HepG2 (cell line): Measurements from ENCODE around the gene RAPGEFL1. TPM values are rescaled to one million over a fixed set of nuclear protein-coding genes. Genes with fewer than 3 reads are reported as not detected.
A peak's percentile ranks its signal among the peaks of the same experiment; 100 is the strongest.

ENCODE experiments used
- BCL6 ChIP-seq: IDR thresholded peaks from 2 replicates; pipeline ENCODE4 v1.6.1; 2016; ENCODE audit warnings: missing genetic modification reagents, missing compliant biosample characterization
- CEBPZ ChIP-seq: IDR thresholded peaks from 2 replicates; pipeline ENCODE4 v1.6.1; 2012; ENCODE audit warnings: low read length, improper control_type of control experiment
- CHD4 ChIP-seq: fragments of 200-600 bp; sonication (generic); IDR thresholded peaks from 2 replicates; pipeline ENCODE4 v1.7.0; 2017; ENCODE audit warnings: mild to moderate bottlenecking, low read length, borderline replicate concordance
- ELF3 ChIP-seq: IDR thresholded peaks from 2 replicates; pipeline ENCODE4 v1.6.1; 2016; ENCODE audit warnings: missing genetic modification reagents, missing compliant biosample characterization
- FOXK1 ChIP-seq: sonication (generic); formaldehyde crosslinking; IDR thresholded peaks from 2 replicates; pipeline ENCODE4 v1.4.0; 2020; ENCODE audit warnings: low read depth, missing genetic modification reagents, borderline replicate concordance
- MTF1 ChIP-seq: sonication (generic); formaldehyde crosslinking; IDR thresholded peaks from 2 replicates; pipeline ENCODE4 v1.5.0; 2020; ENCODE audit warnings: missing genetic modification reagents
- MXD4 ChIP-seq: IDR thresholded peaks from 2 replicates; pipeline ENCODE4 v1.6.1; 2016; ENCODE audit warnings: mild to moderate bottlenecking, missing biosample characterization, missing genetic modification reagents
- PCBP2 ChIP-seq: fragments of 200-400 bp; formaldehyde crosslinking; optimal IDR thresholded peaks from 2 replicates; pipeline ENCODE3; 2018; ENCODE audit warnings: low read length, low read depth; ENCODE audit not compliant: poor library complexity, severe bottlenecking
- PHF20 ChIP-seq: sonication (generic); formaldehyde crosslinking; IDR thresholded peaks from 2 replicates; pipeline ENCODE4 v1.5.0; 2020; ENCODE audit warnings: mild to moderate bottlenecking, missing genetic modification reagents
- RBAK ChIP-seq: sonication (generic); formaldehyde crosslinking; IDR thresholded peaks from 2 replicates; pipeline ENCODE4 v1.5.1; 2020; ENCODE audit warnings: mild to moderate bottlenecking, missing genetic modification reagents
- SETDB1 ChIP-seq: sonication (generic); formaldehyde crosslinking; IDR thresholded peaks from 2 replicates; pipeline ENCODE4 v1.5.1; 2020; ENCODE audit warnings: missing genetic modification reagents, mild to moderate bottlenecking, borderline replicate concordance
- SOX5 ChIP-seq: IDR thresholded peaks from 2 replicates; pipeline ENCODE4 v1.6.1; 2016; ENCODE audit warnings: borderline replicate concordance
- ZGPAT ChIP-seq: IDR thresholded peaks from 2 replicates; pipeline ENCODE4 v1.6.1; 2016; ENCODE audit warnings: mild to moderate bottlenecking
- ZKSCAN5 ChIP-seq: sonication (generic); formaldehyde crosslinking; IDR thresholded peaks from 2 replicates; pipeline ENCODE4 v1.5.1; 2020; ENCODE audit warnings: mild to moderate bottlenecking, missing genetic modification reagents
- ZNF430 ChIP-seq: sonication (generic); formaldehyde crosslinking; IDR thresholded peaks from 2 replicates; pipeline ENCODE4 v1.9.0; 2021; ENCODE audit warnings: mild to moderate bottlenecking, missing genetic modification reagents
- ZNF691 ChIP-seq: sonication (generic); formaldehyde crosslinking; IDR thresholded peaks from 2 replicates; pipeline ENCODE4 v1.4.0; 2020; ENCODE audit warnings: missing genetic modification reagents, low read depth, mild to moderate bottlenecking, borderline replicate concordance
- ZNF747 ChIP-seq: sonication (generic); formaldehyde crosslinking; IDR thresholded peaks from 2 replicates; pipeline ENCODE4 v1.8.1; 2023; ENCODE audit warnings: missing genetic modification reagents, mild to moderate bottlenecking, borderline replicate concordance
- polyA plus RNA-seq, 8 experiments: library from polyadenylated mRNA; depleted of rRNA in 3 of 8; stranded (reverse) in 7 of 8; unstranded in 1 of 8; fragments of >200 nt; fragmentation: Illumina TruSeq in 4 of 8; extraction: Trizol in 4 of 8; gene quantifications; 2 replicates each; pipeline versions ENCODE4 v1.2.1 to v1.2.3, GENCODE V29; 2011 to 2016; ENCODE audit warnings: low read depth in 4 of 8, missing spikeins in 1 of 8, mixed read lengths in 1 of 8; ENCODE audit not compliant: insufficient read depth in 1 of 8
- total RNA-seq, 5 experiments: library from RNA; depleted of rRNA; stranded (reverse); fragments of >200 nt; fragmentation: Illumina TruSeq; extraction: Trizol; gene quantifications; 2 replicates each; pipeline ENCODE4 v1.2.3, GENCODE V29; 2016; ENCODE audit warnings: low read depth in 1 of 5
- TF ChIP-seq, protein P1 (sequence below): sonication (generic); formaldehyde crosslinking; IDR thresholded peaks from 2 replicates; pipeline ENCODE4 v1.5.0; 2020; ENCODE audit warnings: mild to moderate bottlenecking, missing genetic modification reagents
- TF ChIP-seq, protein P2 (sequence below): sonication (generic); formaldehyde crosslinking; conservative IDR thresholded peaks from 2 replicates; pipeline ENCODE4 v1.4.0; 2020; ENCODE audit warnings: missing genetic modification reagents
- TF ChIP-seq, protein P3 (sequence below): sonication (generic); formaldehyde crosslinking; IDR thresholded peaks from 2 replicates; pipeline ENCODE4 v1.8.0; 2022; ENCODE audit warnings: mild to moderate bottlenecking, missing genetic modification reagents, moderate library complexity

Gene RAPGEFL1
- total and polyA plus RNA-seq, 2 of the 13 experiments (the other 11 are each of a cell fraction or from before 2014, with no cell fraction given), result 4.5 to 7.8 TPM

DNA sequence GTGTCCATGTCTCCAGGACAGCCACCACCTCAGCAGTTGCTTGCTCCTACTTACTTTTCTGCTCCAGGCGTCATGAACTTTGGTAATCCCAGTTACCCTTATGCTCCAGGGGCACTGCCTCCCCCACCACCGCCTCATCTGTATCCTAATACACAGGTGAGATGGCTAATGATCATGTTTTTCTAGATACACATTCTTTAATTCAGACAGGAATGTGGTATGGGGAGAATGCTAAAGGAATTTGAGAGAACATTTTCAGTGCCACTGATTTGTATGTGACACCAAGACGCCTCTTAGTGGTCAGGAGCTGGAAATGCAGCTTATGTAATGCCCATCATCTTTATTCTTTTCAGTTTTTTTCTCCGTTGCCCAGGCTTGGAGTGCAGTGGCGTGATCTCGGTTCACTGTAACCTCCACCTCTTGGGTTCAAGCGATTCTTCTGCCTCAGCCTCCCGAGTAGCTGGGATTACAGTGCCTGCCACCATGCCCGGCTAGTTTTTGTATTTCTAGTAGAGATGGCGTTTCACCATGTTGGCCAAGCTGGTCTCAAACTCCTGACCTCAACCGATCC is 8.9 kb upstream of the RAPGEFL1 start (continued):
- TF ChIP-seq, protein P1, sequence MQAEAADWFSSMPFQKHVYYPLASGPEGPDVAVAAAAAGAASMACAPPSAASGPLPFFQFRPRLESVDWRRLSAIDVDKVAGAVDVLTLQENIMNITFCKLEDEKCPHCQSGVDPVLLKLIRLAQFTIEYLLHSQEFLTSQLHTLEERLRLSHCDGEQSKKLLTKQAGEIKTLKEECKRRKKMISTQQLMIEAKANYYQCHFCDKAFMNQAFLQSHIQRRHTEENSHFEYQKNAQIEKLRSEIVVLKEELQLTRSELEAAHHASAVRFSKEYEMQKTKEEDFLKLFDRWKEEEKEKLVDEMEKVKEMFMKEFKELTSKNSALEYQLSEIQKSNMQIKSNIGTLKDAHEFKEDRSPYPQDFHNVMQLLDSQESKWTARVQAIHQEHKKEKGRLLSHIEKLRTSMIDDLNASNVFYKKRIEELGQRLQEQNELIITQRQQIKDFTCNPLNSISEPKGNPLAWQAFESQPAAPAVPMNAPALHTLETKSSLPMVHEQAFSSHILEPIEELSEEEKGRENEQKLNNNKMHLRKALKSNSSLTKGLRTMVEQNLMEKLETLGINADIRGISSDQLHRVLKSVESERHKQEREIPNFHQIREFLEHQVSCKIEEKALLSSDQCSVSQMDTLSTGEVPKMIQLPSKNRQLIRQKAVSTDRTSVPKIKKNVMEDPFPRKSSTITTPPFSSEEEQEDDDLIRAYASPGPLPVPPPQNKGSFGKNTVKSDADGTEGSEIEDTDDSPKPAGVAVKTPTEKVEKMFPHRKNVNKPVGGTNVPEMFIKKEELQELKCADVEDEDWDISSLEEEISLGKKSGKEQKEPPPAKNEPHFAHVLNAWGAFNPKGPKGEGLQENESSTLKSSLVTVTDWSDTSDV, result no peak
- no peak for TF ChIP-seq ZNF747 (CRISPR knock-in tag)
- TF ChIP-seq PHF20, result no peak
- TF ChIP-seq ZGPAT, result 0 out of 2 replicates have a peak, but pooled peaks have one; percentile 30
- TF ChIP-seq SETDB1, result no peak
- TF ChIP-seq, protein P2, sequence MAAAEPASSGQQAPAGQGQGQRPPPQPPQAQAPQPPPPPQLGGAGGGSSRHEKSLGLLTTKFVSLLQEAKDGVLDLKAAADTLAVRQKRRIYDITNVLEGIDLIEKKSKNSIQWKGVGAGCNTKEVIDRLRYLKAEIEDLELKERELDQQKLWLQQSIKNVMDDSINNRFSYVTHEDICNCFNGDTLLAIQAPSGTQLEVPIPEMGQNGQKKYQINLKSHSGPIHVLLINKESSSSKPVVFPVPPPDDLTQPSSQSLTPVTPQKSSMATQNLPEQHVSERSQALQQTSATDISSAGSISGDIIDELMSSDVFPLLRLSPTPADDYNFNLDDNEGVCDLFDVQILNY (CRISPR knock-in tag), result no peak
- TF ChIP-seq SOX5, result no peak; the same call in 1 of the 2 replicates
- 0 out of 2 replicates have a peak, but pooled peaks have one; percentile 34 for TF ChIP-seq MXD4 (CRISPR knock-in tag)
- no peak for TF ChIP-seq FOXK1 (CRISPR knock-in tag)
- no peak for TF ChIP-seq BCL6 (CRISPR knock-in tag)
- no peak for TF ChIP-seq MTF1 (CRISPR knock-in tag)
- no peak for TF ChIP-seq ZNF430
- TF ChIP-seq ZNF691 (CRISPR knock-in tag), result no peak
- TF ChIP-seq, protein P3, sequence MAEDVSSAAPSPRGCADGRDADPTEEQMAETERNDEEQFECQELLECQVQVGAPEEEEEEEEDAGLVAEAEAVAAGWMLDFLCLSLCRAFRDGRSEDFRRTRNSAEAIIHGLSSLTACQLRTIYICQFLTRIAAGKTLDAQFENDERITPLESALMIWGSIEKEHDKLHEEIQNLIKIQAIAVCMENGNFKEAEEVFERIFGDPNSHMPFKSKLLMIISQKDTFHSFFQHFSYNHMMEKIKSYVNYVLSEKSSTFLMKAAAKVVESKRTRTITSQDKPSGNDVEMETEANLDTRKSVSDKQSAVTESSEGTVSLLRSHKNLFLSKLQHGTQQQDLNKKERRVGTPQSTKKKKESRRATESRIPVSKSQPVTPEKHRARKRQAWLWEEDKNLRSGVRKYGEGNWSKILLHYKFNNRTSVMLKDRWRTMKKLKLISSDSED (CRISPR knock-in tag), result no peak
- TF ChIP-seq ELF3 (CRISPR knock-in tag), result peak; percentile 45
- no peak for TF ChIP-seq CHD4
- TF ChIP-seq ZKSCAN5, result no peak
- TF ChIP-seq PCBP2, result no peak
- TF ChIP-seq CEBPZ, result no peak
- TF ChIP-seq RBAK (CRISPR knock-in tag), result no peak
